ENCODE results near the gene NFIA. TPM values are rescaled to one million over a fixed set of nuclear protein-coding genes. Genes with fewer than 3 reads are reported as not detected.

The NFIA gene
- total RNA-seq, 1 experiment from 2014 or later: 12.7 TPM

- Histone ChIP-seq H3K36me3 (ENCODE audit: low read depth, low read length) (no peaks in the 10 kb centered on the region), H3K9me3 (ENCODE audit: low read length) (no peaks in the 10 kb centered on the region), H3K4me3 (ENCODE audit: low read length) (no peak overlapping the region), H3K79me2 (ENCODE audit: low read length) (no peaks in the 10 kb centered on the region), H4K20me1 (ENCODE audit: low read length) (no peaks in the 10 kb centered on the region), H3K4me1 (ENCODE audit: insufficient read depth, low read length) (no peaks in the 10 kb centered on the region), H3K9ac (ENCODE audit: low read length) (no peak overlapping the region), H3K27me3 (ENCODE audit: low read length) (no peaks in the 10 kb centered on the region), H3K9me2 (replicated peaks; ENCODE audit: low read length) (no peaks in the 10 kb centered on the region), H3K4me2 (ENCODE audit: low read length) (no peak overlapping the region), H3F3A (ENCODE audit: low read length, unreplicated experiment) (no peaks in the 10 kb centered on the region), H2AFZ (ENCODE audit: low read length) (no peak overlapping the region), H3K27ac (ENCODE audit: low read length) (no peak overlapping the region)
- ChIA-PET POLR2A (ENCODE audit: unreplicated experiment) (no interaction called here), CTCF (no interaction called here)
- ATAC-seq (no peak), DNase-seq (peak; percentile 39)
- intact Hi-C loops (cut with micrococcal nuclease): no loop called here
- TF ChIP-seq EZH2 (IDR thresholded peaks at IDR 0.05; ENCODE audit: low read length, unreplicated experiment): no peak
- TF ChIP-seq CTCF (conservative IDR thresholded peaks at IDR 0.05; ENCODE audit: low read depth, low read length): no peak
- TF ChIP-seq EZH2phosphoT487 (IDR thresholded peaks at IDR 0.05; ENCODE audit: borderline replicate concordance, low read length): no peak
- no TSS peak for BruUV-seq (replicated peaks)
These were observed 390.5 kb downstream of the NFIA start for GRCh38 chr1:61472876-61473275.

- DNase-seq: no peak
- no peaks in the 10 kb centered on the region for H3K9me2 ChIP-seq (replicated peaks; ENCODE audit: low read length)
- intact Hi-C loops (cut with micrococcal nuclease): no loop called here
- no peak for ATAC-seq
- no peaks in the 10 kb centered on the region for H4K20me1 ChIP-seq (ENCODE audit: low read length)
- H3F3A ChIP-seq (ENCODE audit: low read length, unreplicated experiment): no peaks in the 10 kb centered on the region
- H3K4me3 ChIP-seq (ENCODE audit: low read length): no peak overlapping the region
- no peak overlapping the region for H2AFZ ChIP-seq (ENCODE audit: low read length)
- ChIA-PET CTCF (no interaction called here), POLR2A (ENCODE audit: unreplicated experiment) (no interaction called here)
- TF ChIP-seq EZH2 (IDR thresholded peaks at IDR 0.05; ENCODE audit: low read length, unreplicated experiment) (no peak), CTCF (conservative IDR thresholded peaks at IDR 0.05; ENCODE audit: low read depth, low read length) (no peak), EZH2phosphoT487 (IDR thresholded peaks at IDR 0.05; ENCODE audit: borderline replicate concordance, low read length) (no peak)
- no peaks in the 10 kb centered on the region for H3K36me3 ChIP-seq (ENCODE audit: low read depth, low read length)
- H3K9me3 ChIP-seq (ENCODE audit: low read length): no peaks in the 10 kb centered on the region
- no peak overlapping the region for H3K4me2 ChIP-seq (ENCODE audit: low read length)
- no peaks in the 10 kb centered on the region for H3K79me2 ChIP-seq (ENCODE audit: low read length)
- H3K9ac ChIP-seq (ENCODE audit: low read length): no peak overlapping the region
- H3K27me3 ChIP-seq (ENCODE audit: low read length): no peaks in the 10 kb centered on the region
- no TSS peak for BruUV-seq (replicated peaks)
- no peak overlapping the region for H3K27ac ChIP-seq (ENCODE audit: low read length)
- H3K4me1 ChIP-seq (ENCODE audit: insufficient read depth, low read length): no peaks in the 10 kb centered on the region
These were observed 392.0 kb downstream of the NFIA start for GRCh38 chr1:61474269-61474817.

- no peak for ATAC-seq
These were observed 392.6 kb downstream of the NFIA start for GRCh38 chr1:61474963-61475362.

More at GRCh38 chr1:61474963-61475362, 392.6 kb downstream of the NFIA start:
- CTCF ChIA-PET: no interaction called here
- Histone ChIP-seq H3K27ac (ENCODE audit: low read length) (no peak overlapping the region), H3K27me3 (ENCODE audit: low read length) (no peaks in the 10 kb centered on the region), H3K4me3 (ENCODE audit: low read length) (no peak overlapping the region), H3K36me3 (ENCODE audit: low read depth, low read length) (no peaks in the 10 kb centered on the region), H3K9me2 (replicated peaks; ENCODE audit: low read length) (no peaks in the 10 kb centered on the region), H3K9ac (ENCODE audit: low read length) (no peak overlapping the region), H3K4me2 (ENCODE audit: low read length) (no peak overlapping the region), H3K4me1 (ENCODE audit: insufficient read depth, low read length) (no peaks in the 10 kb centered on the region), H2AFZ (ENCODE audit: low read length) (no peak overlapping the region), H3F3A (ENCODE audit: low read length, unreplicated experiment) (no peaks in the 10 kb centered on the region), H3K79me2 (ENCODE audit: low read length) (no peaks in the 10 kb centered on the region), H3K9me3 (ENCODE audit: low read length) (no peaks in the 10 kb centered on the region), H4K20me1 (ENCODE audit: low read length) (no peaks in the 10 kb centered on the region)
- no peak for DNase-seq
- POLR2A ChIA-PET (ENCODE audit: unreplicated experiment): no interaction called here
- TF ChIP-seq EZH2 (IDR thresholded peaks at IDR 0.05; ENCODE audit: low read length, unreplicated experiment) (no peak), EZH2phosphoT487 (IDR thresholded peaks at IDR 0.05; ENCODE audit: borderline replicate concordance, low read length) (no peak), CTCF (conservative IDR thresholded peaks at IDR 0.05; ENCODE audit: low read depth, low read length) (no peak)
- no TSS peak for BruUV-seq (replicated peaks)
- intact Hi-C loops (cut with micrococcal nuclease): no loop called here

Data from PC-3 (cell line).